SK-N-DZ (cell line): ENCODE results near the gene SBF2.

ENCODE experiments used
- small RNA-seq, 2 experiments: library from RNA; depleted of rRNA; stranded (forward); fragments of <200 nt; gene quantifications; one replicate each; pipeline ENCODE3, GENCODE V24; 2014

The SBF2 gene

Small RNA genes lying within 50 kb of the gene (small RNA-seq; reads per million reads assigned to genes)
- gene AC080023.2 (0 to 0.03 reads per million in 2 experiments), gene RNU7-28P (0 reads per million in 2 experiments)
